Loucy (cell line): ENCODE results near the gene PXN.

Source experiments
- H2AFZ ChIP-seq: fragments of 200-600 bp; sonication (generic); 2 replicates; pipeline ENCODE4 v1.6.0; 2016; ENCODE audit warnings: antibody characterized with exemption, mild to moderate bottlenecking, low read length, moderate library complexity
- H3F3A ChIP-seq: fragments of 200-600 bp; 2 replicates; pipeline ENCODE4 v1.6.0; 2016; ENCODE audit warnings: antibody characterized with exemption, low read depth, mild to moderate bottlenecking
- H3K27me3 ChIP-seq: fragments of 200-600 bp; sonication (generic); 2 replicates; pipeline ENCODE4 v1.6.1; 2014; ENCODE audit warnings: low read length, mild to moderate bottlenecking; ENCODE audit not compliant: insufficient read depth, poor library complexity, severe bottlenecking
- H3K36me3 ChIP-seq: fragments of 200-600 bp; sonication (generic); 2 replicates; pipeline ENCODE4 v1.6.1; 2016; ENCODE audit warnings: low read length; ENCODE audit not compliant: insufficient read depth
- H3K4me1 ChIP-seq: fragments of 200-600 bp; sonication (generic); 2 replicates; pipeline ENCODE4 v1.5.1; 2014; ENCODE audit warnings: low read length, mild to moderate bottlenecking; ENCODE audit not compliant: insufficient read depth, poor library complexity, severe bottlenecking
- H3K4me2 ChIP-seq: fragments of 200-600 bp; sonication (generic); 2 replicates; pipeline ENCODE4 v1.6.0; 2014; ENCODE audit warnings: antibody characterized with exemption, low read length, low read depth, mild to moderate bottlenecking; ENCODE audit not compliant: poor library complexity, severe bottlenecking
- H3K4me3 ChIP-seq: fragments of 200-600 bp; sonication (generic); 2 replicates; pipeline ENCODE4 v1.5.1; 2014; ENCODE audit warnings: low read length, mild to moderate bottlenecking, mixed read lengths; ENCODE audit not compliant: poor library complexity, severe bottlenecking
- H3K79me2 ChIP-seq: fragments of 200-600 bp; sonication (generic); 2 replicates; pipeline ENCODE4 v1.6.1; 2014; ENCODE audit warnings: low read length; ENCODE audit not compliant: insufficient read depth
- H3K9ac ChIP-seq: fragments of 200-600 bp; sonication (generic); 2 replicates; pipeline ENCODE4 v1.6.0; 2014; ENCODE audit warnings: mild to moderate bottlenecking, low read depth, low read length, moderate library complexity; ENCODE audit not compliant: poor library complexity, severe bottlenecking
- H3K9me2 ChIP-seq: fragments of 200-600 bp; sonication (generic); replicated peaks from 2 replicates; pipeline ENCODE4 v1.6.1; 2016; ENCODE audit warnings: low read depth, low read length, mixed read lengths
- H3K9me3 ChIP-seq: fragments of 200-600 bp; sonication (generic); 2 replicates; pipeline ENCODE4 v1.6.1; 2014; ENCODE audit warnings: mild to moderate bottlenecking, antibody characterized with exemption, low read length, low read depth; ENCODE audit not compliant: insufficient read depth
- H4K20me1 ChIP-seq: fragments of 200-600 bp; sonication (generic); 2 replicates; pipeline ENCODE4 v1.6.0; 2014; ENCODE audit warnings: antibody characterized with exemption, low read length, mild to moderate bottlenecking; ENCODE audit not compliant: insufficient read depth, poor library complexity, severe bottlenecking
- CTCF ChIP-seq: fragments of 200-600 bp; sonication (generic); conservative IDR thresholded peaks from 2 replicates; pipeline ENCODE4 v1.5.1; 2014; ENCODE audit warnings: mild to moderate bottlenecking, antibody characterized with exemption, low read length
- EZH2phosphoT487 ChIP-seq: fragments of 200-600 bp; IDR thresholded peaks from 2 replicates; pipeline ENCODE4 v1.6.1; 2018; ENCODE audit warnings: antibody characterized with exemption, mild to moderate bottlenecking, moderate library complexity, borderline replicate concordance

Gene PXN

DNA sequence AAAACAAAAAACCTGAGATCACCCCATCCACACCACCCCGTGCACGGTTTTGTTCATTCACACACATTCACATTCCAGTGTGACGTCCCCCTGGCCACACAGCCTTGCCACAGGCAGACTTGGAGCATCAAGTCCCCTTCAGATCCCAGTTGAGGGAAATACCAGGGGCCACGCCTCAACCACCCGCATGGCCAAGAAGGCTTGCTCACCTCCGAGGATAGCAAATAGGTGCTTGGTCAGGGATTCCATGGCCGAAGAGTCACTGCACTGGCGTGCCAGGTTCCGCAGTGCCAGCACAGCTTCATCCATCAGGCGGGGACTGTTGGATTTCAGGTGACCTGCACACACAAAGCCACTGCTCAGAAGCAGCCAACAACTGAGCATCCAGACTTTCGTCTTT, 90.0 kb downstream of the PXN start:
- peaks cover 82% of the 10 kb centered on the region for H3K36me3 ChIP-seq
- TF ChIP-seq CTCF = no peak
- TF ChIP-seq EZH2phosphoT487 = no peak
- H4K20me1 ChIP-seq = no peaks in the 10 kb centered on the region
- H3K4me3 ChIP-seq = no peak overlapping the region
- no peaks in the 10 kb centered on the region for H3K79me2 ChIP-seq
- no peaks in the 10 kb centered on the region for H3K4me1 ChIP-seq
- no peak overlapping the region for H3K9ac ChIP-seq
- H3K27me3 ChIP-seq = no peaks in the 10 kb centered on the region
- no peaks in the 10 kb centered on the region for H3K9me3 ChIP-seq
- H2AFZ ChIP-seq = no peak overlapping the region
- H3K9me2 ChIP-seq = no peaks in the 10 kb centered on the region
- H3F3A ChIP-seq = no peaks in the 10 kb centered on the region
- no peak overlapping the region for H3K4me2 ChIP-seq

GRCh38 chr12:120175062-120175461, 90.5 kb downstream of the PXN start:
- H3K9me2 ChIP-seq = no peaks in the 10 kb centered on the region
- TF ChIP-seq CTCF (no peak), EZH2phosphoT487 (no peak)
- peaks cover 85% of the 10 kb centered on the region for H3K36me3 ChIP-seq

DNA sequence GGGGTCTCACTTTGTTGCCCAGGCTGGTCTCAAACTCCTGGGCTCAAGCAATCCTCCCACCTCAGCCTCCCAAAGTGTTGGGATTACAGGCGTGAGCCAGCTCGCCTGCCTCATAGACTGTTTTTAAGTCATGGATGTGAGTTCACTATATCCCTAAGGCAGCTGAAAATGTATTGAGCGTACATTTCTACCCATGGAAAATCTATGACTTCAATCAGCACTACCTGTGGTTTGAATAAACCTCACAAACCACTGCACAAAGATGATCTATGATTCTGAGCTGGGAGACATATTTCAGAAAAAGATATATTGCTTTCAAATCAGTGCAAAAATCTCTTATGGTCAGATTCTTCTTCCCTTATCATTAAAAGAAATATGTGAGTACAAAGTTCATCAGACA, 93.5 kb downstream of the PXN start:
- no peak overlapping the region for H3K4me3 ChIP-seq
- no peaks in the 10 kb centered on the region for H3K9me2 ChIP-seq
- no peaks in the 10 kb centered on the region for H3F3A ChIP-seq
- no peaks in the 10 kb centered on the region for H3K9me3 ChIP-seq
- no peaks in the 10 kb centered on the region for H3K27me3 ChIP-seq
- peaks cover 84% of the 10 kb centered on the region for H3K36me3 ChIP-seq
- H3K4me2 ChIP-seq = no peak overlapping the region
- no peaks in the 10 kb centered on the region for H3K4me1 ChIP-seq
- TF ChIP-seq EZH2phosphoT487 (no peak), CTCF (no peak)
- no peak overlapping the region for H3K9ac ChIP-seq
- H2AFZ ChIP-seq = no peak overlapping the region
- no peaks in the 10 kb centered on the region for H4K20me1 ChIP-seq
- H3K79me2 ChIP-seq = no peaks in the 10 kb centered on the region

More at GRCh38 chr12:120175062-120175461, 90.5 kb downstream of the PXN start:
- no peaks in the 10 kb centered on the region for H3K9me3 ChIP-seq
- no peaks in the 10 kb centered on the region for H3K4me1 ChIP-seq
- no peak overlapping the region for H3K4me2 ChIP-seq
- no peaks in the 10 kb centered on the region for H4K20me1 ChIP-seq
- no peaks in the 10 kb centered on the region for H3K79me2 ChIP-seq
- H2AFZ ChIP-seq = no peak overlapping the region
- H3K4me3 ChIP-seq = no peak overlapping the region
- H3K27me3 ChIP-seq = no peaks in the 10 kb centered on the region
- H3K9ac ChIP-seq = no peak overlapping the region
- H3F3A ChIP-seq = no peaks in the 10 kb centered on the region
